Ascending aorta (tissue), 2 donors: ENCODE results near the gene MFSD6. TPM values are rescaled to one million over a fixed set of nuclear protein-coding genes. Genes with fewer than 3 reads are reported as not detected.

Source experiments
- DNase-seq, 2 donors: peaks; one replicate each; pipeline ENCODE4 v3.0.0-alpha.2; 2019; ENCODE audit warnings: low spot score in 2 of 2
- H3K27ac ChIP-seq, 2 donors: fragments of 200-600 bp; sonication (generic); one replicate each; pipeline ENCODE4 v1.5.1; 2016 to 2017; ENCODE audit warnings: mild to moderate bottlenecking in 1 of 2
- H3K27me3 ChIP-seq: fragments of 200-600 bp; sonication (generic); one replicate; pipeline ENCODE4 v1.5.1; 2017
- H3K36me3 ChIP-seq, 2 donors: fragments of 200-600 bp; sonication (generic); one replicate each; pipeline ENCODE4 v1.5.1; 2016
- H3K4me1 ChIP-seq, 2 donors: fragments of 200-600 bp; sonication (generic); one replicate each; pipeline ENCODE4 v1.5.1; 2016 to 2017; ENCODE audit warnings: mild to moderate bottlenecking in 1 of 2
- H3K4me3 ChIP-seq, 2 donors: fragments of 200-600 bp; sonication (generic); one replicate each; pipeline ENCODE4 v1.5.1; 2016 to 2017; ENCODE audit warnings: mild to moderate bottlenecking in 1 of 2
- H3K9me3 ChIP-seq, 2 donors: fragments of 200-600 bp; sonication (generic); one replicate each; pipeline ENCODE4 v1.5.1; 2016
- intact Hi-C: fragments of 100-400 bp; cut with DNase I; formaldehyde crosslinking; loops from one replicate; pipeline ENCODE4 v1.15.1; 2023
- total RNA-seq: library from RNA; depleted of rRNA; stranded (reverse); fragments of >200 nt; gene quantifications from one replicate; pipeline ENCODE4 v1.1.0, GENCODE V29; 2016
- TF ChIP-seq, protein P1 (sequence below), 3 experiments: fragments of 200-600 bp in 2 of 3; fragments of 450-650 bp in 1 of 3; sonication (generic) in 2 of 3; IDR thresholded peaks; one replicate each; pipeline ENCODE4 v1.5.1; 2016 to 2019; ENCODE audit warnings: antibody characterized with exemption in 3 of 3, mild to moderate bottlenecking in 1 of 3, moderate library complexity in 1 of 3

The MFSD6 gene
- total RNA-seq, 1 donor from 2014 or later, result 53.2 TPM

DNA sequence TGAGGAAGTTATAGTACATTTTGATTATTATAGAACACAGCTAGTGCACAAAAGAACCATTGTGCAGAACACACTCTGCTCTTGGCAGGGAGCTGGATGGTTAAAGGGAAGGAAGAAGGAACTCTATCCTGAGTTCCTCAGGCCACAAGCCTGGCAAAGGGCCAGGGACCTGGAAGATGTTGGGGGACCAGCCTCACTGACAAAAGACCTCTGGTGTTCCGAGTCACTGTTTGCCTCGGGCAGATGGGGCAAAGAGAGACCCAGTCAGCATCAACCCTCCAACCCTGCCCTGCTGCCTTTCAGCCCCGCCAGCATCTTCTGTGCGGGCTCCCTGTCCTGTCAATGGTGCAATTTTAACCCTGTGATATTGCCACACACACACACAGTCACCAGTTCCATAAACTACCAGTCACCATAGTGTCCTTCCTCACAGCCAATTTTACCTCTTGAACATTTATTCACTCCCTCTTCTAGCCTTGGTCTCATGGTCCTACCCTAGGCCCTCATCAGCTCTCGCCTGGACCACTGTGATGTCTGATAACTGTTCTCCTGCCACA lies 104.5 kb downstream of the MFSD6 start:
- H3K36me3 ChIP-seq, result no peaks in the 10 kb centered on the region
- no peak for DNase-seq
- H3K27ac ChIP-seq, result no peak overlapping the region
- H3K9me3 ChIP-seq, result no peaks in the 10 kb centered on the region
- no peak overlapping the region for H3K4me3 ChIP-seq
- H3K27me3 ChIP-seq, result no peaks in the 10 kb centered on the region
- intact Hi-C loops, result loop anchor here (5.0 kb wide), 1 partner anchor 425 kb away; no protein-coding TSS in a partner anchor
- no peaks in the 10 kb centered on the region for H3K4me1 ChIP-seq
- TF ChIP-seq, protein P1, sequence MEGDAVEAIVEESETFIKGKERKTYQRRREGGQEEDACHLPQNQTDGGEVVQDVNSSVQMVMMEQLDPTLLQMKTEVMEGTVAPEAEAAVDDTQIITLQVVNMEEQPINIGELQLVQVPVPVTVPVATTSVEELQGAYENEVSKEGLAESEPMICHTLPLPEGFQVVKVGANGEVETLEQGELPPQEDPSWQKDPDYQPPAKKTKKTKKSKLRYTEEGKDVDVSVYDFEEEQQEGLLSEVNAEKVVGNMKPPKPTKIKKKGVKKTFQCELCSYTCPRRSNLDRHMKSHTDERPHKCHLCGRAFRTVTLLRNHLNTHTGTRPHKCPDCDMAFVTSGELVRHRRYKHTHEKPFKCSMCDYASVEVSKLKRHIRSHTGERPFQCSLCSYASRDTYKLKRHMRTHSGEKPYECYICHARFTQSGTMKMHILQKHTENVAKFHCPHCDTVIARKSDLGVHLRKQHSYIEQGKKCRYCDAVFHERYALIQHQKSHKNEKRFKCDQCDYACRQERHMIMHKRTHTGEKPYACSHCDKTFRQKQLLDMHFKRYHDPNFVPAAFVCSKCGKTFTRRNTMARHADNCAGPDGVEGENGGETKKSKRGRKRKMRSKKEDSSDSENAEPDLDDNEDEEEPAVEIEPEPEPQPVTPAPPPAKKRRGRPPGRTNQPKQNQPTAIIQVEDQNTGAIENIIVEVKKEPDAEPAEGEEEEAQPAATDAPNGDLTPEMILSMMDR (IDR thresholded peaks at IDR 0.05), result no peak

DNA sequence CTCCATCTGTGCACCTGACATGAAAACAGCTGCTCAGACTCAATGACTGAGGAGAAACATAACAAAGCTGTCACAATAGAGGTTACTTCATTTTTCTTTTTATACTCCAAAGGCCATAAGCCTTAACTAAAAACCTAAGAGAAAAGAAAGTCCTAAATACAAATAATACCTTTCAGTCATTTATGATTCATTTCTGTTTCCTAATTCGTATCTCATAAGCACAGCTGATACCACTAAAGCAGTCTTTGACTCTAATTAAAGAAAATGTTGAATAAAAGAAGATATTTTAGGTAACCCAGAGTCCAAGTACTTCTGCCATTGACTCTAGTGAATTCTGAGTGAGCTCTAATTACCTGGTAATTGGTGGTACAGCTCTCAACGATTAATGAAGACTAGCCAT lies 105.7 kb downstream of the MFSD6 start:
- no peak overlapping the region for H3K4me3 ChIP-seq
- no peaks in the 10 kb centered on the region for H3K4me1 ChIP-seq
- DNase-seq, result no peak
- H3K36me3 ChIP-seq, result no peaks in the 10 kb centered on the region
- TF ChIP-seq, protein P1 (IDR thresholded peaks at IDR 0.05), result no peak
- no peak overlapping the region for H3K27ac ChIP-seq
- no peaks in the 10 kb centered on the region for H3K27me3 ChIP-seq
- intact Hi-C loops, result loop anchor here (5.0 kb wide), 1 partner anchor 427 kb away; no protein-coding TSS in a partner anchor
- H3K9me3 ChIP-seq, result no peaks in the 10 kb centered on the region

DNA sequence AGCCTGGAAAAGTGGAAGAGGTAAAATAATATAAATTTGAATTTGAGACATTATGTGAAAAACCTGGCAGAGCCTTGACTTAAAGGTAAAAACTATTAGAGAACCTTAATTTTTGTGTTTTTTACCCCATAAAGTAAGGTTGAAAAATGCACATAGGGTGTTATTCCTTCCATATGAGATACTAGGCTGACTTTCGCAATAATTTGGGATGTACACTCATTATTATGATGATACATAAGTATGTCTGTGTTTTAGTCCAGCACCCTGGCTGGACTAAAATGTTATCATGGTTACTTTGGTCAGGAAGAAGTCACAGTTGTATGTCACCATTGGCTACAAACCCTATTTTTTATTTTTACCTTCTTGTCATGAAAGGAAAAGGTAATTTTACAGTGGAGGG lies 106.5 kb downstream of the MFSD6 start:
- H3K9me3 ChIP-seq, result no peaks in the 10 kb centered on the region
- H3K4me3 ChIP-seq, result no peak overlapping the region
- intact Hi-C loops, result loop anchor here (5.0 kb wide), 1 partner anchor 427 kb away; no protein-coding TSS in a partner anchor
- no peaks in the 10 kb centered on the region for H3K36me3 ChIP-seq
- H3K27ac ChIP-seq, result no peak overlapping the region
- no peaks in the 10 kb centered on the region for H3K4me1 ChIP-seq
- no peaks in the 10 kb centered on the region for H3K27me3 ChIP-seq
- no peak for DNase-seq
- TF ChIP-seq, protein P1 (IDR thresholded peaks at IDR 0.05), result no peak

DNA sequence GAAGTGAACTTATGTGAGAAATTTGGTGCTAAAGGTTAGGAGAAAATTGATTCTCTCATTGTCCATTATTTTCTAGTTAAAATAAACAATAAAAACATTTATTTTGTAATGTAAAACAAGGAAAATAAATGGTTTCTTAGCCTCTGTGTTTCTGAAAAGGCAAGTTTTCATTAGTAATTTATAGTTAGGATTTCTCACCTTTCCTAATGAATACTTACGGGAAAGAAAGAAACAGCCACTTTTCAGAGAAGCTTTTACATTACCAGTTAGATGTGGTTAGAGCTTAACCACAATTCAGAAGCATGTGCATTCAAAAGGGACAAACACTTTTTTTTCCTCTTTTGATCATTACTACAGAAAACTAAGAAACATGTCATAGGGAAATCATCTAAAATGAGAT lies 107.5 kb downstream of the MFSD6 start:
- no peak for DNase-seq
- H3K27me3 ChIP-seq, result no peaks in the 10 kb centered on the region
- no peak overlapping the region for H3K4me3 ChIP-seq
- no peaks in the 10 kb centered on the region for H3K36me3 ChIP-seq
- TF ChIP-seq, protein P1 (IDR thresholded peaks at IDR 0.05), result no peak
- H3K4me1 ChIP-seq, result no peaks in the 10 kb centered on the region
- intact Hi-C loops, result no loop called here
- H3K27ac ChIP-seq, result no peak overlapping the region
- no peaks in the 10 kb centered on the region for H3K9me3 ChIP-seq

DNA sequence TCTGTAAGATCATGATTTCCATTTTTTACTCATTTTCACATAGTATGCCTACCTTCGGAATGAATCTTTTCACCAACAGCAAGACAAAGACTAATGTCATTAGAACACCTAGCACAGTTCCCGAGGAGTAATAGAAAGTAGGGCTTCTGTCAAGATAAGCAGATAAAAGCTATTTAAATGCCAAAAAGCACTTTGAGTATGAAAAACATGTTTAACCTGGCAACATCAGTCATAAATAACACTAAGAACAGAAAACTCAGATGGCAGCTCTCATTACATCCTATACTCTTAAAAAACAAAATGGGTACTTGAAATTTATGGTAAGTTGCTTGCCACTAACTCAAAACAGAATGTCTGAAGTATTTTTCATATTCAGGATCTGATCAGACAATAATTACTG lies 109.3 kb downstream of the MFSD6 start:
- no peaks in the 10 kb centered on the region for H3K9me3 ChIP-seq
- no peak overlapping the region for H3K4me3 ChIP-seq
- H3K36me3 ChIP-seq, result no peaks in the 10 kb centered on the region
- no peaks in the 10 kb centered on the region for H3K27me3 ChIP-seq
- intact Hi-C loops, result no loop called here
- TF ChIP-seq, protein P1 (IDR thresholded peaks at IDR 0.05), result no peak
- no peak overlapping the region for H3K27ac ChIP-seq
- H3K4me1 ChIP-seq, result no peaks in the 10 kb centered on the region
- no peak for DNase-seq
